Liver (tissue), 9 donors: ENCODE results near the gene HOXB3. TPM values are rescaled to one million over a fixed set of nuclear protein-coding genes. Genes with fewer than 3 reads are reported as not detected.
A peak's percentile ranks its signal among the peaks of the same experiment; 100 is the strongest.

ENCODE experiments used
- DNase-seq: peaks from one replicate; pipeline ENCODE4 v3.0.0-alpha.2; 2017; ENCODE audit warnings: low spot score
- H3K27ac ChIP-seq, 2 donors: one replicate each; pipeline ENCODE4 v1.7.0; 2013; ENCODE audit warnings: inconsistent platforms in 2 of 2, low read length in 2 of 2, control low read depth in 1 of 2, low read depth in 1 of 2, mild to moderate bottlenecking in 1 of 2
- H3K27me3 ChIP-seq, 4 donors: one replicate each; pipeline versions ENCODE4 v1.6.1 to v1.7.0; 2013; ENCODE audit warnings: low read length in 3 of 4, inconsistent platforms in 1 of 4, mild to moderate bottlenecking in 1 of 4, moderate library complexity in 1 of 4; ENCODE audit not compliant: control insufficient read depth in 4 of 4, insufficient read depth in 4 of 4
- H3K36me3 ChIP-seq, 4 donors: one replicate each; pipeline versions ENCODE4 v1.6.1 to v1.7.0; 2013; ENCODE audit warnings: low read length in 3 of 4, mild to moderate bottlenecking in 3 of 4, low read depth in 1 of 4, moderate library complexity in 1 of 4; ENCODE audit not compliant: control insufficient read depth in 4 of 4, insufficient read depth in 3 of 4
- H3K4me1 ChIP-seq, 4 donors: one replicate each; pipeline versions ENCODE4 v1.6.1 to v1.7.0; 2013; ENCODE audit warnings: low read length in 3 of 4, mild to moderate bottlenecking in 3 of 4, moderate library complexity in 1 of 4; ENCODE audit not compliant: control insufficient read depth in 4 of 4, insufficient read depth in 4 of 4
- H3K4me3 ChIP-seq, 3 donors: one replicate each; pipeline versions ENCODE4 v1.6.1 to v1.7.0; 2013; ENCODE audit warnings: low read length in 3 of 3, control low read depth in 1 of 3, low read depth in 1 of 3, mild to moderate bottlenecking in 1 of 3
- H3K9ac ChIP-seq, 2 donors: one replicate each; pipeline ENCODE4 v1.7.0; 2013; ENCODE audit warnings: low read length in 2 of 2, mild to moderate bottlenecking in 2 of 2, moderate library complexity in 2 of 2, control low read depth in 1 of 2, low read depth in 1 of 2
- H3K9me3 ChIP-seq, 4 donors: one replicate each; pipeline versions ENCODE4 v1.6.1 to v1.7.0; 2013; ENCODE audit warnings: low read length in 3 of 4; ENCODE audit not compliant: control insufficient read depth in 4 of 4
- ATF3 ChIP-seq: IDR thresholded peaks from 2 replicates; pipeline ENCODE4 v1.6.1; 2016; ENCODE audit warnings: antibody characterized with exemption
- EGR1 ChIP-seq, 2 donors: IDR thresholded peaks; 2 replicates each; pipeline ENCODE4 v1.6.1; 2016 to 2018; ENCODE audit warnings: antibody characterized with exemption in 2 of 2, low read depth in 2 of 2
- FOXA1 ChIP-seq: IDR thresholded peaks from 2 replicates; pipeline ENCODE4 v1.6.1; 2016; ENCODE audit warnings: antibody characterized with exemption
- FOXA2 ChIP-seq: IDR thresholded peaks from 2 replicates; pipeline ENCODE4 v1.6.1; 2016; ENCODE audit warnings: antibody characterized with exemption
- GABPA ChIP-seq, 2 donors: IDR thresholded peaks in 1 of 2; conservative IDR thresholded peaks in 1 of 2; 2 replicates each; pipeline ENCODE4 v1.6.1; 2016; ENCODE audit warnings: antibody characterized with exemption in 2 of 2, mild to moderate bottlenecking in 1 of 2, moderate library complexity in 1 of 2
- HNF4A ChIP-seq, 2 donors: conservative IDR thresholded peaks; 2 replicates each; pipeline ENCODE4 v1.6.1; 2016; ENCODE audit warnings: antibody characterized with exemption in 2 of 2, mild to moderate bottlenecking in 2 of 2
- HNF4G ChIP-seq: IDR thresholded peaks from 2 replicates; pipeline ENCODE4 v1.6.1; 2016; ENCODE audit warnings: antibody characterized with exemption
- JUND ChIP-seq, 2 donors: IDR thresholded peaks; 2 replicates each; pipeline ENCODE4 v1.6.1; 2016; ENCODE audit warnings: antibody characterized with exemption in 2 of 2
- MAX ChIP-seq: IDR thresholded peaks from 2 replicates; pipeline ENCODE4 v1.6.1; 2016; ENCODE audit warnings: antibody characterized with exemption
- NR2F2 ChIP-seq: IDR thresholded peaks from 2 replicates; pipeline ENCODE4 v1.6.1; 2016; ENCODE audit warnings: antibody characterized with exemption
- RAD21 ChIP-seq, 2 donors: IDR thresholded peaks; 2 replicates each; pipeline ENCODE4 v1.6.1; 2016; ENCODE audit warnings: antibody characterized with exemption in 2 of 2, mild to moderate bottlenecking in 2 of 2
- REST ChIP-seq: IDR thresholded peaks from 2 replicates; pipeline ENCODE4 v1.6.1; 2016; ENCODE audit warnings: antibody characterized with exemption, mild to moderate bottlenecking
- RXRA ChIP-seq, 2 donors: IDR thresholded peaks; 2 replicates each; pipeline ENCODE4 v1.6.1; 2017 to 2018; ENCODE audit warnings: antibody characterized with exemption in 2 of 2, mild to moderate bottlenecking in 1 of 2
- SP1 ChIP-seq: IDR thresholded peaks from 2 replicates; pipeline ENCODE4 v1.6.1; 2018; ENCODE audit warnings: antibody characterized with exemption, mild to moderate bottlenecking
- TAF1 ChIP-seq: conservative IDR thresholded peaks from 2 replicates; pipeline ENCODE4 v1.6.1; 2016; ENCODE audit warnings: antibody characterized with exemption, mild to moderate bottlenecking
- YY1 ChIP-seq: IDR thresholded peaks from 2 replicates; pipeline ENCODE4 v1.6.1; 2016; ENCODE audit warnings: antibody characterized with exemption, mild to moderate bottlenecking
- WGBS: extraction: QIAGEN DNeasy Blood & Tissue Kit; methylation state at CpG from one replicate; pipeline ENCODE4 v1.1.7; 2013; 5-methylcytosine and 5-hydroxymethylcytosine counted together
- polyA plus RNA-seq, 2 donors: library from polyadenylated mRNA; stranded (reverse) in 1 of 2; unstranded in 1 of 2; fragments of 200-250 nt in 1 of 2; fragments of >200 nt in 1 of 2; fragmentation: Nextera tagmentation in 1 of 2; extraction: Ambion mirVana in 1 of 2; gene quantifications; one replicate each; pipeline versions ENCODE4 v1.2.1 to v1.2.3, GENCODE V29; 2013 to 2015
- total RNA-seq, 2 donors: library from RNA; depleted of rRNA; stranded (reverse); fragments of >200 nt; gene quantifications; one replicate each; pipeline ENCODE4 v1.2.3, GENCODE V29; 2014
- TF ChIP-seq, protein P1 (sequence below): fragments of 150-350 bp; IDR thresholded peaks from 2 replicates; pipeline ENCODE4 v1.5.1; 2017; ENCODE audit warnings: improper control_type of control experiment, low read depth, low read length; ENCODE audit not compliant: missing input control
- TF ChIP-seq, protein P2 (sequence below): IDR thresholded peaks from 2 replicates; pipeline ENCODE4 v1.6.1; 2016; ENCODE audit warnings: antibody characterized with exemption
- donor health status: healthy.
- donor health status: healthy.
- donor health status: healthy.
- donor health status: healthy.
- donor health status: healthy.

The HOXB3 gene
- total and polyA plus RNA-seq, 4 donors = 0.75 to 2.2 (median 1.2) TPM

DNA sequence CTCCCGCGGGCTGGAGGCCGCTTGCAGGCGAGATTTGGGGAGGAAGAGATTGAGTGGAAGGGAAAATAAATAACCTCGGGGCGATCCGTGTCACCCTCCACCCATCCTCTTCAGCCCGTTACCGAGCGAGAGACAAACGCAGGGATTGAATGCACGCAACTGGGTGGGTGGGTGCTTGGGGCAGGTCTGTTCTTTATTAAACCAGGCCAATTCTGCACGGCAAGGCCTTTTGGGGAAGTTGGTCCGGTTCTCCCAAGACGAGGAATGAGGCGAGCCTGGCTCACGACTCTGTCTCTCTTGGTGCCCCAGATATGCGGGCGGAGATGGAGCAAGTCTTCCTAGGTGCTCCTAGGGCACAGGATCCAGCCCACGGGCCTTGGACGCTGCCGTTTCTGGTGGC lies 21.2 kb upstream of the HOXB3 start:
- no peak for DNase-seq
- H3K27ac ChIP-seq = no peak overlapping the region
- peaks cover 0 to 20% (median 9%) of the 10 kb centered on the region in 4 donors for H3K4me1 ChIP-seq
- H3K27me3 ChIP-seq = peaks cover 7 to 35% (median 12%) of the 10 kb centered on the region in 4 donors
- H3K9ac ChIP-seq = no peak overlapping the region
- 8% methylated on average over 22 of the region's 22 CpGs for WGBS
- no peaks in the 10 kb centered on the region for H3K9me3 ChIP-seq
- H3K4me3 ChIP-seq = peak overlapping the region in 1 of 3 donors; percentile 45
- TF ChIP-seq EGR1 (IDR thresholded peaks at IDR 0.05; ENCODE audit: low read depth in 2 of 2) (no peak), FOXA2 (no peak), HNF4A (conservative IDR thresholded peaks at IDR 0.05) (no peak), NR2F2 (no peak), ATF3 (no peak), RXRA (IDR thresholded peaks at IDR 0.05) (no peak), GABPA (IDR thresholded peaks at IDR 0.05 in 1 of 2, conservative IDR thresholded peaks at IDR 0.05 in 1 of 2) (no peak), FOXA1 (no peak), YY1 (no peak), MAX (no peak), HNF4G (no peak), RAD21 (IDR thresholded peaks at IDR 0.05) (no peak), TAF1 (no peak), REST (no peak), SP1 (no peak), JUND (IDR thresholded peaks at IDR 0.05) (no peak)
- TF ChIP-seq, protein P1, sequence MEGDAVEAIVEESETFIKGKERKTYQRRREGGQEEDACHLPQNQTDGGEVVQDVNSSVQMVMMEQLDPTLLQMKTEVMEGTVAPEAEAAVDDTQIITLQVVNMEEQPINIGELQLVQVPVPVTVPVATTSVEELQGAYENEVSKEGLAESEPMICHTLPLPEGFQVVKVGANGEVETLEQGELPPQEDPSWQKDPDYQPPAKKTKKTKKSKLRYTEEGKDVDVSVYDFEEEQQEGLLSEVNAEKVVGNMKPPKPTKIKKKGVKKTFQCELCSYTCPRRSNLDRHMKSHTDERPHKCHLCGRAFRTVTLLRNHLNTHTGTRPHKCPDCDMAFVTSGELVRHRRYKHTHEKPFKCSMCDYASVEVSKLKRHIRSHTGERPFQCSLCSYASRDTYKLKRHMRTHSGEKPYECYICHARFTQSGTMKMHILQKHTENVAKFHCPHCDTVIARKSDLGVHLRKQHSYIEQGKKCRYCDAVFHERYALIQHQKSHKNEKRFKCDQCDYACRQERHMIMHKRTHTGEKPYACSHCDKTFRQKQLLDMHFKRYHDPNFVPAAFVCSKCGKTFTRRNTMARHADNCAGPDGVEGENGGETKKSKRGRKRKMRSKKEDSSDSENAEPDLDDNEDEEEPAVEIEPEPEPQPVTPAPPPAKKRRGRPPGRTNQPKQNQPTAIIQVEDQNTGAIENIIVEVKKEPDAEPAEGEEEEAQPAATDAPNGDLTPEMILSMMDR = no peak
- TF ChIP-seq, protein P2, sequence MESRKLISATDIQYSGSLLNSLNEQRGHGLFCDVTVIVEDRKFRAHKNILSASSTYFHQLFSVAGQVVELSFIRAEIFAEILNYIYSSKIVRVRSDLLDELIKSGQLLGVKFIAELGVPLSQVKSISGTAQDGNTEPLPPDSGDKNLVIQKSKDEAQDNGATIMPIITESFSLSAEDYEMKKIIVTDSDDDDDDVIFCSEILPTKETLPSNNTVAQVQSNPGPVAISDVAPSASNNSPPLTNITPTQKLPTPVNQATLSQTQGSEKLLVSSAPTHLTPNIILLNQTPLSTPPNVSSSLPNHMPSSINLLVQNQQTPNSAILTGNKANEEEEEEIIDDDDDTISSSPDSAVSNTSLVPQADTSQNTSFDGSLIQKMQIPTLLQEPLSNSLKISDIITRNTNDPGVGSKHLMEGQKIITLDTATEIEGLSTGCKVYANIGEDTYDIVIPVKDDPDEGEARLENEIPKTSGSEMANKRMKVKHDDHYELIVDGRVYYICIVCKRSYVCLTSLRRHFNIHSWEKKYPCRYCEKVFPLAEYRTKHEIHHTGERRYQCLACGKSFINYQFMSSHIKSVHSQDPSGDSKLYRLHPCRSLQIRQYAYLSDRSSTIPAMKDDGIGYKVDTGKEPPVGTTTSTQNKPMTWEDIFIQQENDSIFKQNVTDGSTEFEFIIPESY = no peak
- H3K36me3 ChIP-seq = no peaks in the 10 kb centered on the region
